Measurements from ENCODE around the gene GAS6. TPM values are rescaled to one million over a fixed set of nuclear protein-coding genes. Genes with fewer than 3 reads are reported as not detected.

The GAS6 gene
- polyA plus RNA-seq, 1 experiment, result 374 TPM

GRCh38 chr13:113843864-113844556 lies 19.9 kb downstream of the GAS6 start:
- no peak for DNase-seq (ENCODE audit: low read depth)
- ChIA-PET CTCF (interaction anchor here (1.2 kb wide), 1 partner anchor 84 kb away, joined by 3 read pairs; no protein-coding TSS in a partner anchor), POLR2A (no interaction called here)
- Histone ChIP-seq H3K4me3 (ENCODE audit: low read depth, low read length) (no peak overlapping the region), H3K27me3 (ENCODE audit: control insufficient read depth, insufficient read depth, low read length) (no peaks in the 10 kb centered on the region), H3K36me3 (ENCODE audit: control insufficient read depth, insufficient read depth, low read length) (peaks cover 39% of the 10 kb centered on the region)
- no peak for TF ChIP-seq CTCF (IDR thresholded peaks at IDR 0.05; ENCODE audit: insufficient read depth, low read depth, low read length)

GRCh38 chr13:113843063-113843654 lies 20.7 kb downstream of the GAS6 start:
- Histone ChIP-seq H3K36me3 (ENCODE audit: control insufficient read depth, insufficient read depth, low read length) (peaks cover 39% of the 10 kb centered on the region), H3K27me3 (ENCODE audit: control insufficient read depth, insufficient read depth, low read length) (no peaks in the 10 kb centered on the region), H3K4me3 (ENCODE audit: low read depth, low read length) (no peak overlapping the region)
- no peak for TF ChIP-seq CTCF (IDR thresholded peaks at IDR 0.05; ENCODE audit: insufficient read depth, low read depth, low read length)
- DNase-seq (ENCODE audit: low read depth), result no peak
- CTCF ChIA-PET, result interaction anchor here (1.2 kb wide), 2 partner anchors 12 to 85 kb away, joined by 3 read pairs; no protein-coding TSS in a partner anchor
- POLR2A ChIA-PET, result no interaction called here

- H3K36me3 ChIP-seq (ENCODE audit: control insufficient read depth, insufficient read depth, low read length), result peaks cover 37% of the 10 kb centered on the region
- POLR2A ChIA-PET, result no interaction called here
- no peaks in the 10 kb centered on the region for H3K27me3 ChIP-seq (ENCODE audit: control insufficient read depth, insufficient read depth, low read length)
These were observed 21.4 kb downstream of the GAS6 start for GRCh38 chr13:113842336-113843062.

DNA sequence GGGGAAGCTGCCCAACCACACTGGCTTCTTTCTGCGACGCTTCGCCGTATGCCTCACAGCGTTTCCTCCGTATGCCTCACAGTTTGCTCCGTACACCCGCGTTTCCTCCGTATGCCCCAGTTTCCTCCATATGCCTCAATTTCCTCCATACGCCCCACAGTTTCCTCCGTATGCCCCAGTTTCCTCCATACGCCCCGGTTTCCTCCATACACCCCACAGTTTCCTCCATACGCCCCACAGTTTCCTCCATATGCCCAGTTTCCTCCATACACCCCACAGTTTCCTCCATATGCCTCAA lies 22.6 kb downstream of the GAS6 start:
- DNase-seq (ENCODE audit: low read depth), result no peak
- Histone ChIP-seq H3K4me3 (ENCODE audit: low read depth, low read length) (no peak overlapping the region), H3K36me3 (ENCODE audit: control insufficient read depth, insufficient read depth, low read length) (peaks cover 32% of the 10 kb centered on the region), H3K27me3 (ENCODE audit: control insufficient read depth, insufficient read depth, low read length) (no peaks in the 10 kb centered on the region)
- no peak for TF ChIP-seq CTCF (IDR thresholded peaks at IDR 0.05; ENCODE audit: insufficient read depth, low read depth, low read length)
- ChIA-PET CTCF (no interaction called here), POLR2A (no interaction called here)

More at GRCh38 chr13:113842336-113843062, 21.4 kb downstream of the GAS6 start:
- no peak for TF ChIP-seq CTCF (IDR thresholded peaks at IDR 0.05; ENCODE audit: insufficient read depth, low read depth, low read length)
- no peak for DNase-seq (ENCODE audit: low read depth)
- H3K4me3 ChIP-seq (ENCODE audit: low read depth, low read length), result no peak overlapping the region
- CTCF ChIA-PET, result interaction anchor here (1.2 kb wide), 1 partner anchor 13 kb away, joined by 3 read pairs; no protein-coding TSS in a partner anchor

Data from BJ (cell line).